OCI-LY3 (cell line): Measurements from ENCODE around the gene RALGAPB.

Experiments used
- H2AFZ ChIP-seq: fragments of 200-600, 300-600 bp; shearing (Covaris generic); 2 replicates; pipeline ENCODE4 v1.6.0; 2014; ENCODE audit warnings: antibody characterized with exemption, low read depth, low read length
- H3K27ac ChIP-seq: fragments of 200-600, 300-600 bp; sonication (generic); 2 replicates; pipeline ENCODE4 v1.5.1; 2014; ENCODE audit warnings: mild to moderate bottlenecking, low read length, moderate library complexity, mixed read lengths
- H3K27me3 ChIP-seq: fragments of 200-600, 300-600 bp; sonication (generic); 2 replicates; pipeline ENCODE4 v1.6.1; 2014; ENCODE audit warnings: low read depth, low read length, mixed read lengths
- H3K36me3 ChIP-seq: fragments of 200-600, 300-600 bp; sonication (generic); replicated peaks from 2 replicates; pipeline ENCODE3; 2014; ENCODE audit warnings: low read depth, low read length, mixed read lengths
- H3K4me1 ChIP-seq: fragments of 300-600, 200-600 bp; sonication (generic); 2 replicates; pipeline ENCODE4 v1.6.1; 2014; ENCODE audit warnings: low read length, mixed read lengths
- H3K4me2 ChIP-seq: fragments of 200-600, 300-600 bp; sonication (generic); 2 replicates; pipeline ENCODE4 v1.6.1; 2014; ENCODE audit warnings: low read length, mixed read lengths
- H3K4me3 ChIP-seq: fragments of 300-600, 200-600 bp; sonication (generic); 2 replicates; pipeline ENCODE4 v1.5.1; 2014; ENCODE audit warnings: antibody characterized with exemption, mild to moderate bottlenecking, low read length, moderate library complexity
- H3K79me2 ChIP-seq: fragments of 300-600, 200-600 bp; shearing (Covaris generic); 2 replicates; pipeline ENCODE4 v1.6.1; 2014; ENCODE audit warnings: mild to moderate bottlenecking, low read length, mixed read lengths
- H3K9ac ChIP-seq: fragments of 300-600, 200-600 bp; shearing (Covaris generic); 2 replicates; pipeline ENCODE4 v1.6.0; 2014; ENCODE audit warnings: mild to moderate bottlenecking, low read length, moderate library complexity
- H3K9me3 ChIP-seq: fragments of 200-600, 300-600 bp; shearing (Covaris generic); 2 replicates; pipeline ENCODE4 v1.6.1; 2014; ENCODE audit warnings: low read length, mixed read lengths; ENCODE audit not compliant: insufficient read depth
- H4K20me1 ChIP-seq: fragments of 200-600, 300-600 bp; sonication (generic); 2 replicates; pipeline ENCODE4 v1.6.1; 2016; ENCODE audit warnings: low read length, mixed read lengths; ENCODE audit not compliant: insufficient read depth
- EZH2phosphoT487 ChIP-seq: fragments of 200-600 bp; shearing (Covaris generic); IDR thresholded peaks from 2 replicates; pipeline ENCODE4 v1.6.1; 2018; ENCODE audit warnings: antibody characterized with exemption, mixed run types, low read depth
- TF ChIP-seq, protein P1 (sequence below): fragments of 200-600, 300-600 bp; sonication (generic); IDR thresholded peaks from 2 replicates; pipeline ENCODE4 v1.5.1; 2014; ENCODE audit warnings: antibody characterized with exemption, low read length, low read depth

The RALGAPB gene

DNA sequence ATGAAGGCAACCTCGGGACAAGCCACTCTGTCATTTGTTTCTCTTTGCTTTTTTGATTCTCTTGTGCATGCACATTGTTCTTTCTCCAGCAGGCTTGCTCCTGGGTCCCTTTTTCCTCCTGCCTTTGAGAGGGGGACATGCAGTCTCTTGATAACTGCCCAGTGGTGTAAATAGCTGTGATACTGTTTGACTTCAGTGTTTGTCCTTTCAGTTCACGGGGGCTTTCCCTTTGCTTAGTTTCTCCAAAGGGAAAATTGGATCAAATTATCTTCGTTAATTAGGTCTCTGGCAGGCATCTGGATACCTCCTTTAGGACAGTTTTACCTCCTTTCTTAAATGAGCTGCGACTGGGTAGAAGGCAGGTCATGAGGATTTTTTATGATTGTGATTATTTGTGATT is 41.5 kb downstream of the RALGAPB start:
- H3K4me1 ChIP-seq = no peaks in the 10 kb centered on the region
- H3K4me2 ChIP-seq = no peak overlapping the region
- H3K9me3 ChIP-seq = no peaks in the 10 kb centered on the region
- H3K27me3 ChIP-seq = no peaks in the 10 kb centered on the region
- H3K36me3 ChIP-seq = peaks cover 32% of the 10 kb centered on the region
- H3K4me3 ChIP-seq = no peak overlapping the region
- no peak overlapping the region for H3K27ac ChIP-seq
- TF ChIP-seq, protein P1, sequence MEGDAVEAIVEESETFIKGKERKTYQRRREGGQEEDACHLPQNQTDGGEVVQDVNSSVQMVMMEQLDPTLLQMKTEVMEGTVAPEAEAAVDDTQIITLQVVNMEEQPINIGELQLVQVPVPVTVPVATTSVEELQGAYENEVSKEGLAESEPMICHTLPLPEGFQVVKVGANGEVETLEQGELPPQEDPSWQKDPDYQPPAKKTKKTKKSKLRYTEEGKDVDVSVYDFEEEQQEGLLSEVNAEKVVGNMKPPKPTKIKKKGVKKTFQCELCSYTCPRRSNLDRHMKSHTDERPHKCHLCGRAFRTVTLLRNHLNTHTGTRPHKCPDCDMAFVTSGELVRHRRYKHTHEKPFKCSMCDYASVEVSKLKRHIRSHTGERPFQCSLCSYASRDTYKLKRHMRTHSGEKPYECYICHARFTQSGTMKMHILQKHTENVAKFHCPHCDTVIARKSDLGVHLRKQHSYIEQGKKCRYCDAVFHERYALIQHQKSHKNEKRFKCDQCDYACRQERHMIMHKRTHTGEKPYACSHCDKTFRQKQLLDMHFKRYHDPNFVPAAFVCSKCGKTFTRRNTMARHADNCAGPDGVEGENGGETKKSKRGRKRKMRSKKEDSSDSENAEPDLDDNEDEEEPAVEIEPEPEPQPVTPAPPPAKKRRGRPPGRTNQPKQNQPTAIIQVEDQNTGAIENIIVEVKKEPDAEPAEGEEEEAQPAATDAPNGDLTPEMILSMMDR = no peak
- no peak for TF ChIP-seq EZH2phosphoT487
- no peak overlapping the region for H2AFZ ChIP-seq
- no peak overlapping the region for H3K9ac ChIP-seq
- no peaks in the 10 kb centered on the region for H4K20me1 ChIP-seq
- H3K79me2 ChIP-seq = no peaks in the 10 kb centered on the region

DNA sequence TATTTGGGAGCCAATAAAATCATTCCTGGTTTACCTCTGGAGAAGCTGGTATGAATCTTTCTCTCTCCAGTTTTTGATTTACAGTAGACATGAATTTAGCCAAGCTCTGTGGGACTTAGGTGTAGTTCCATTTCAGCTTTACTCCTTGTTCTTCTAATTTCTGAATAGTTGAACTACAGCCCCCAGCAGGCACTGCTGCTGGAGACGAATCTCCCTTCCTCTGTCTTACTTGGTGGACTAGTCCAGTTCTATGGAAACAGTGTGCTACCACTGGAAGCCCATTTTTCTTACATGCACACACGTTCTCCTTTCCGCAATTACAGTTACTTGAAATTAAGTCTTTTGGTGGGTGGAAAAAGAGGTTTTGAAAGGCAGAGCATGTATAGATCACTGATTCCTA is 42.3 kb downstream of the RALGAPB start:
- Histone ChIP-seq H3K36me3 (peaks cover 28% of the 10 kb centered on the region), H3K27ac (no peak overlapping the region), H3K9ac (no peak overlapping the region), H3K79me2 (no peaks in the 10 kb centered on the region), H3K9me3 (no peaks in the 10 kb centered on the region), H2AFZ (no peak overlapping the region), H4K20me1 (no peaks in the 10 kb centered on the region), H3K4me3 (no peak overlapping the region), H3K27me3 (no peaks in the 10 kb centered on the region), H3K4me2 (no peak overlapping the region), H3K4me1 (no peaks in the 10 kb centered on the region)
- TF ChIP-seq, protein P1 = no peak
- no peak for TF ChIP-seq EZH2phosphoT487

DNA sequence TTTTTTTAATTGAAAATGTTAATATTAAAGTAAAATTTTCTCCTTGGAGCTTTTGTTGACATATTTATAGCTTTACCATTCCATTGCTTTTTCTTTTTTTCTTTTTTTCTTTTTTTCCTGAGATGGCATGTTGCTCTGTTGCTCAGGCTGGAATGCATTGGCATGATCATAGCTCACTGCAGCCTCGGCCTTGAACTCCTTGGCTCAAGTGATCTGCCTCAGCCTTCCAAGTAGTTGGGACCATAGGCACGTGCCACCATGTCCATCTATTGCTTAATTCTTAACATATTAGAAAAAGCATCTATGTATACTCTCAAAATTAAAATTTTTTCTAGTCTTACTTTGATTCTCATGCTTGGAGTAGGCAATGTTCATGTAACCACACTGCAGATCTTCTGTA is 43.0 kb downstream of the RALGAPB start:
- Histone ChIP-seq H3K36me3 (peaks cover 26% of the 10 kb centered on the region), H3K79me2 (no peaks in the 10 kb centered on the region), H3K4me3 (no peak overlapping the region), H3K9ac (no peak overlapping the region), H3K4me2 (no peak overlapping the region), H3K27me3 (no peaks in the 10 kb centered on the region), H4K20me1 (no peaks in the 10 kb centered on the region), H3K27ac (no peak overlapping the region), H3K4me1 (no peaks in the 10 kb centered on the region), H3K9me3 (no peaks in the 10 kb centered on the region), H2AFZ (no peak overlapping the region)
- TF ChIP-seq, protein P1 = no peak
- no peak for TF ChIP-seq EZH2phosphoT487

DNA sequence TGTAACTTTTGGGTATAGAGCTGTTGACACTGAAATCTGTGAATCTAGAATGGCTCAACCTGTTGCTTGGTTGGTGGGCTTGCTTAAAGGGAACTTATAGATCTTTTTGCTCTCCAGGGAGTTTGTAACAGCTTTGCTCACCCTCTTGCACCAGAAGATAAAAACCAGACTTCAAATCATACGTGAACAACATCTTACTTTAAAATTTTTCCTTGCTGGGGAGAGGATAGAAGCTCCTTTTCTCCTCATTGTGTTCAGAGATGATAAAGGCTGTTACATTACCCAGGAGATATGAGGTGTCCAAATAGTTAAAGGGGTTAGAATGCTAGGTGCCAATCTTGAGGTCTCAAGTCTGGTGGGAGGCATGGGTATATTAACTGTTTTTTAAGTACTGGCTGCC is 46.8 kb downstream of the RALGAPB start:
- Histone ChIP-seq H2AFZ (no peak overlapping the region), H3K27ac (no peak overlapping the region), H3K79me2 (no peaks in the 10 kb centered on the region), H3K9me3 (no peaks in the 10 kb centered on the region), H3K4me1 (no peaks in the 10 kb centered on the region), H4K20me1 (no peaks in the 10 kb centered on the region), H3K9ac (no peak overlapping the region), H3K36me3 (peaks cover 27% of the 10 kb centered on the region), H3K4me2 (no peak overlapping the region), H3K4me3 (no peak overlapping the region), H3K27me3 (no peaks in the 10 kb centered on the region)
- TF ChIP-seq EZH2phosphoT487 = no peak
- TF ChIP-seq, protein P1 = no peak
